NB4 (cell line): Measurements from ENCODE around the gene SPATA13.

ENCODE experiments used
- DNase-seq: peaks from one replicate; pipeline ENCODE4 v3.0.0; 2010; ENCODE audit warnings: low read depth
- H3K4me3 ChIP-seq: one replicate; pipeline ENCODE4 v1.5.1; 2011; ENCODE audit warnings: mild to moderate bottlenecking, low read depth, low read length, moderate library complexity
- CTCF ChIP-seq: IDR thresholded peaks from one replicate; pipeline ENCODE4 v1.5.1; 2012; ENCODE audit warnings: low read depth, low read length
- MAX ChIP-seq: IDR thresholded peaks from 2 replicates; pipeline ENCODE4 v1.6.1; 2011; ENCODE audit warnings: low read depth, low read length
- MYC ChIP-seq: IDR thresholded peaks from 2 replicates; pipeline ENCODE4 v1.6.1; 2011; ENCODE audit warnings: low read depth, low read length
- POLR2A ChIP-seq: IDR thresholded peaks from 2 replicates; pipeline ENCODE4 v1.6.1; 2011; ENCODE audit warnings: mild to moderate bottlenecking; ENCODE audit not compliant: insufficient read length; ENCODE audit errors: extremely low read depth

The SPATA13 gene

GRCh38 chr13:24168392-24168750 lies 7.9 kb downstream of the SPATA13 start:
- no peak for DNase-seq
- TF ChIP-seq CTCF: no peak
- no peak for TF ChIP-seq MYC
- TF ChIP-seq POLR2A: no peak
- no peak overlapping the region for H3K4me3 ChIP-seq

GRCh38 chr13:24168979-24169378 lies 8.5 kb downstream of the SPATA13 start:
- no peak overlapping the region for H3K4me3 ChIP-seq
- TF ChIP-seq MAX (no peak), CTCF (no peak), POLR2A (no peak), MYC (no peak)
- DNase-seq: no peak

GRCh38 chr13:24172071-24172470 lies 11.6 kb downstream of the SPATA13 start:
- no peak for DNase-seq
- no peak for TF ChIP-seq POLR2A
- no peak for TF ChIP-seq CTCF
- TF ChIP-seq MAX: no peak
- TF ChIP-seq MYC: no peak
- H3K4me3 ChIP-seq: no peak overlapping the region

- DNase-seq: no peak
- H3K4me3 ChIP-seq: no peak overlapping the region
- no peak for TF ChIP-seq CTCF
- TF ChIP-seq MYC: no peak
- TF ChIP-seq MAX: no peak
- no peak for TF ChIP-seq POLR2A
These were observed 13.3 kb downstream of the SPATA13 start for GRCh38 chr13:24173795-24174194.

GRCh38 chr13:24175847-24176246 lies 15.3 kb downstream of the SPATA13 start:
- TF ChIP-seq POLR2A: no peak
- no peak for TF ChIP-seq MAX
- TF ChIP-seq MYC: no peak
- no peak for TF ChIP-seq CTCF
- H3K4me3 ChIP-seq: no peak overlapping the region
- no peak for DNase-seq
